RPMI8226 (cell line): ENCODE measurements around the gene FAXC.

ENCODE experiments used
- DNase-seq: peaks from one replicate; pipeline ENCODE4 v3.0.0-alpha.2; 2015

FAXC gene

DNA sequence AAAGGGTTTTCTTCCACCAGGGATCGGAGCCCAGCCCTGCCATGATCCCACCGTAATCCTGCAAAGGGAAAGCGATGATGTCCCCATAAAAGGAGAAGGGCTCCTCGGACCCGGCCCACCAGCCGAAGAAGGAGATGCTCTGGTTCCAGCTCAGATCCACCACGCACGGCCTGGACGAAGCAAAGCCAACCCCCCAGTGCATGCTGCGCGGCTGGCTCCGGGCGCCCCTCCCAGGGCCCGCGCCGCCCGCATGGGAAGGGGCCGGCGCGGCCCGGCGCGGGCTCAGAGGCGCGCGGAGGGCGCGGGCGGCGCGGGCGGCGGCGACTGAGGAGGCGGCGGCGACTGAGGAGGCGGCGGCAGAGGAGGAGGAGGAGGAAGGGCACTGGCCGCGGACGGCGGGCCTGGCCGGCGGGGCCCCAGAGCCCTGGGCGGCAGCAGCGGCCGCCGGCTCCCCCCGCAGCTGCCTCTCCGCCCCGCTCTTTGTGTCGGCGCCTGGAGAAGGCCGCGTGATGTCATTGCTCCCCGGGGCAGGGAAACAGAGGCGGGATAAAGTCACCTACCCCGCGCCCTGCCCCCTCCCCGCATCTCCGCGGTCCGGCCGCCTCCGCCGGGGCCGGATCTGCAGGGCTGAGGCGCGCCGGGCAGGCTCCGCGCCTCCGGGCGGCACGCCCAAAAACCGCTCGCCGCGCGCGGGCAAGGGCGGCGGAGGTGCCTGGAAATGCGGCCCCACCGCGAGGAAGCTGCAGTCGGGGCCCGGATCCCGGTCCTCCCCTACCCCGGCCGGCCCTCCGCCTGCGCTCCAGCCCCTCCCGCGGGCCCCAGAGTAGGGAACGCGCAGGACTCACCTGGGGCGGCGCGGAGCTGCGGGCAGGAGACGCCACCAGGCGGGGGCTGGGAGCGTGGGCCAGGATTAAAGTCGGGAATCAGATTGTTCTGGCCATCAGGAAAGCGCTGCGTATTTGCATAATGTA lies at the start of gene FAXC:
TSS of gene FAXC (minus strand) at position 504 of the 971 bp plus-strand sequence. CDS start at position 202, 302 bp downstream.
- peak; percentile 24 for DNase-seq

DNA sequence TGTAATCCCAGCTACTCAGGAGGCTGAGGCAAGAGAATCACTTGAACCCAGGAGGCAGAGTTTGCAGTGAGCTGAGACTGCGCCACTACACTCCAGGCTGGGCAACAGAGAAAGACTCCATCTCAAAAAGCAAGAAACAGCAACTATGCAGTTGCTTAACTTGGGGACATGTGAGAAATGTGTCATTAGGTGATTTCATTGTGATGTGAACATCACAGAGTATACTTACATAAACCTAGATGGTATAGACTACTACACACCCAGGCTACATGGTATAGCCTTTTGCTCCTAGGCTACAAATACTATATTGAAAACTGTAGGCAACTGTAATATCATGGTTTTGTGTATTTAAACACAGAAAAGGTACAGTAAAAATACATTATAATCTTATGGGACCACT lies 47.8 kb upstream of the FAXC start:
- no peak for DNase-seq

DNA sequence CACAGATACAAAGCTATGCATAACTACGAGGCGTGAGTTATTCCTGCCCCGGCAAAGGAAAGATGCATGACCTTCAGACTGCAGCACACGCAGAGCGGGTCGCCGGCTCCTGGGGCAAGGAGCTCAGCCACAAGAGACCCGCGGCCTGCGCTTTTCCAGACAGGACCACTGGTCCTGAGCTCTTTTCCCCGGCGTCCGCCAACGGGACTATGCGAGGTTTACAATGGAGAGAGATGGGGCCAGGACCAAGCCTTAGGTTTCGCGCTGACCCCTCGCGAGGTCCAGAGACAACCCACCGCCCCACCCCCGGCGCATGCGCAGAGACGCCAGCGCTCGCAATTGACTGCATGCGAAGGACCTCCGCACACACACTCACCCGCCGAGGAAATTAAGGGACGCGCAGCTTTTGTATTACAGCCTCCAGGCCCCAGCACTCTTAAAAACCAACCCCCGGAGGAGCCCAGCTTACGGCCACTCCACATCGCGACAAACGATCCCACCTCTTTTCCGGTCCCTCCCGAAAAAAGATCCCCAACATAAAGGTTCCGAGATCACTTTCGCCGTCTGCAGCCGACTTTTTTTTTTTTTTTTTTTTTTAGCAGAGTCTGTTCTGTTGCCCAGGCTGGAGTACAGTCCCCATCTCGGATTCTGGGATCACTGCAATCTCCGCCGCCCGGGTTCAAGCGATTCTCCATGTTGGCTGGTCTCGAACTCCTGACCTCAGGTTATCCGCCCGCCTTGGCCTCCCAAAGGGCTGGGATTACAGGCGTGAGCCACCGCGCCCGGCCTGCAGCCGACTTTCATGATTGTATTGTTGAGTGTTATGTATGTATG lies 44.4 kb upstream of the FAXC start, which contains the start of gene COQ3:
TSS of gene COQ3 (minus strand) at position 498 of the 834 bp plus-strand sequence. CDS start at position 482, 16 bp downstream.
- peak; percentile 61 for DNase-seq

DNA sequence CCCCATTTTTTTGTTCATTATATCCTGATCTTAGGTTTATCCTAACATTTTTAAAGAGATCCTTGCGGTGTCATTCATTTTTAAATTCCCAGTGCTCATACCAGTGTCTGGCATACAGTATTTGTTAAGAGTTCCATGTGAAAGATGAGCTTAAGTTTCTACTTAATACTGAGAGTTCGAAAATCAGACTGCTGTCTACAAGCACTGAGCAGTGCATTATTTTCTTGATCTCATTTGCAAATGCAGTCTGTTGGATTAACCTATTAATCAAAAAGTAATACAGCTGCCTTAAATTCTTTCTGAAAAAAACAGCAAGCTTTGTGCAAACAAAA lies 43.9 kb upstream of the FAXC start:
- no peak for DNase-seq

DNA sequence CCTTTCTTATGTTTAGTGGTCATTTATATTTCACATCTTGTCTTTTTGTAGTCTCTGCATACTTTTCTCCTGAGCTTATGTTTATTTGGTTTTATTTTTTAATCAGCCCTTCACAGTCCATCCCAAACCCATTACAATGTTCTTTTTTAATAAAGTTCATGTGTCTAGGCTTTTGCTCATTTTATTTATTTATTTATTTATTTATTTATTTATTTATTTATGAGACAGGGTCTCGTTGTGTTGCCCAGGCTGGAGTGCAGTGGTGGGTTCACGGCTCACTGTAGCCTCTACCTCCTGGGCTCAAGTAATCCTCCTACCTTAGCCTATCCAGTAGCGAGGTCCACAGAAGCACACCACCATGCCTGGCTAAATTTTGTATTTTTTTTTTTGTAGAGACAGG lies 41.4 kb upstream of the FAXC start:
- DNase-seq, result no peak

DNA sequence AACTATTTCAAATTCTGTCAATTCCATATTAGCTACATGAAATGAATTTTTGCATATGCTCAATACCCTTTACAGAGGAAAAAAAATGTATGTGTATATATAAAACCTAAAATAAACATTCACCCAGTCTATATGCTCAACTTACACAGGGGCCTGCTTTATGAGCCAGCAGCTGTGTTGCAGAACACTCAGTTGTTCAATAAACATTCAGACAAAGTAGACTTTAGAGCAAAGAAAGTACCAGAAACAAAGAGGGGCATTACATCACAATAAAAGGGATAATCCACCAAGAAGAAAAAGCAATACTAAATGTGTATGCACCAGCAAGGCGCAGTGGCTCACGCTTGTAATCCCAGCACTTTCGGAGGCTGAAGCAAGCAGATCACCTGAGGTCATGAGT lies 35.0 kb upstream of the FAXC start:
- no peak for DNase-seq

DNA sequence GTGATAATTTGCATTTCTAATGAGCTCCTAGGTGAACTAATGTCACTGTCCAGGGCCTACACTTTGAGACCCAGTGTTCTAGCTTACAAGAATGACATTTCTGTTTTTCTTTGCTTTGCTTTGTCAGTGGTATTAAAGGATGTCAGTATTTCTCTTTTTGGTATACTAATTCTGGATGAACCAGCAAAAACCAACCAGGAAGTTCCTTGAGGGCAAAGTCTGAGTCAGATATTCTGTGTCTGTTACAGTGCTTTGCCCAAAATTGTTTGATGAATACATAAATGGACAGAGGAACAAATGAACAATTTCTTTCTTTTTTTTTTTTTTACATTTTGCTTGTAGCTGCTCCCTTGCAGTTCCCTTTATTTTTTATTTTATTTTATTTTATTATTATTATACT lies 29.2 kb upstream of the FAXC start:
- no peak for DNase-seq

DNA sequence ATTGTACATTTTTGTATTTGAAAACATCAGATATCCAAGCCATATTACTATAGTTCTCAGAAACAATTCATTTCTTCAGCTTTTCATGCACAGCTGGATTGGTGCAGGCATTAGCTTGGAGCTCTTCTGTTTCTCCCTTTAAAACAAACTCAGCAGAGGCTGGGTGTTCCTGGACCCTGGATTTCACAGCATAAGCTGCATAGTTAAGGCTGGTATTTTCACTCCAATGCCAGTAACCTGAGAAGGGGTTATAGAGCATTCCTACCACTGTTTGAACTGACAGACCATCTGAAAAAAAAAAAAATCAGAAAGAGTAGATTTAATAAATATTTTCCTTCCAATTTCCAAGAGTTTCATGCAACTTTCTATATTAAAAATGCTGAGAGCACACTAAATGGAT lies 20.1 kb upstream of the FAXC start:
- DNase-seq, result no peak

DNA sequence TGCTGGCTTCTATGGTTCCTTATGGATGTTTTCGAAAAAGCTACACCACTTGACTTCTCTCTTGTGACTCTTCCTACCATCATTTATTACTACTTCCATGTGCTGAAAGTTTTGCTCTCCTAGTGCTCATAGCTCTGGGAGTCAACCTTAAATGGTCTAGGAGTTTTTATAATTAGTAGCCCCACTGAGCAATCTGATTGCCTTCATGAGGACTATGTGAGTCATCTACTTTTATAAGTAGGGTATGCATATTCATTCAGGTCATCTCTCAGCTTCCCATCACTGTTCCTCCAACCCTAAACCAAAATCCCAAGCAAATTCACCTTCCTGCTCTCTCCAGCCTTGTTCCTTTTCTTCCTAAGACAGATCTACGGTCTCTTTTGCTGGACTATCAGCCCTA lies 17.4 kb upstream of the FAXC start:
- DNase-seq, result no peak

DNA sequence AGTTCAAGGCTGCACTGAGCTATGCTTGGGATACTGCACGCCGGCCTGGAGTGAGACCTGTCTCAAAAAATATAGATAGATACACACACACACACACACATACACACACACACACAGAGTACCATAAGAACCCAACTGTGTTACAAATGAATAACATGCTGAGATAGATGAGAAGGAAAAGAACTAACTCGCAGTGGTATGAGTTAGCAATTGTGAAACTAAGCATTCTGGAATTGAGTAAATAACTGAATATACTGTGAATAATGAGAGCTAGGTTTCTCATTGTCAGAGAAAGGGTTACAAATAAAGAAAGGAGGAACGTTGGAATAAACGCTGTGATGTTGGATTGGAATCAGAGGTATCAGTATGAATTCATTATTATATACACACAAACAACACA lies 14.6 kb upstream of the FAXC start:
- no peak for DNase-seq

DNA sequence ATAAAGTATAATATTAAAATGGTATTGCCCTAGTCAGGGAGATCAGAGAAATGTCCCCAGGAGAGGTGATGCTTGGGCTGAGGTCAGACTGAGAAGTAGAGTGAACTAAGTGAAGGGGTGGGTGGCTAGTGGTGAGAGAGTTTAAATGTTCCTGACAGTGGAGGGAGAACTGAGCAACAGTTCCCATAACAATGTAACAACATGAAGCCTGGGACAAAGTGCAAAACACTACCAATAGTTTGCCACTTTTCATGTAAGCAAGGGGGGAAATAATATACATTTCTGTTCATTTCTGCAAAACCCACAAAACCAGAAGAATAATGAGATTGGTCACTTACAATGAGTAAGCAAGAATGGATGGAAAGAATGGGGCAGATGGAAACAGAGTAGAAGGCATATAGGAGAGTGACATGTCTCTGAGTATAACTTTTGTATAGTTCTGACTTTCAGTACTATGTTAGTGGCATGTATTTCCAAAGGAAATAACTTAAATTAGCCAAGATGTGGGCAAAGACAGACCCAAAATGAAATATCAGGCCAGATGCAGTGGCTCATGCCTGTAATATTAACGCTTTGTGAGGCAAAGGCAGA lies 13.3 kb upstream of the FAXC start:
- no peak for DNase-seq

DNA sequence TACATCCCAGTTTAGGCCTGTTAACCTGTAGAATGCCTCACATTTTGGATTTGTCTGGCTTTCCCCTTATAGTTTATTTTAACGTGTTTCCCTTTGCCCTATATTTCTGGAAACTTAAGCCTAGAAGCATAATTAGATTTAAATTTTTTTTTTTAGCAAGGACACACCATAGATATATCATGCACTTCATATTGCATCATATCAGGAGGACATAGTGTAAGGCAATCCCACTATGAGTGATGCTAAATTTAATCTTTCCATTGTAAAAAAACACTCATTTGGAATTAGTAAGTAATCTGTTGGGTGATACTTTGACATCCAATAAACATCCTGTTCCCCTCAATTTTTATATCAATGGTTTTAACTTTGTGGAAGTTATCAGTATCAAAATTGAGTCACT lies 10.3 kb upstream of the FAXC start:
- DNase-seq, result no peak

DNA sequence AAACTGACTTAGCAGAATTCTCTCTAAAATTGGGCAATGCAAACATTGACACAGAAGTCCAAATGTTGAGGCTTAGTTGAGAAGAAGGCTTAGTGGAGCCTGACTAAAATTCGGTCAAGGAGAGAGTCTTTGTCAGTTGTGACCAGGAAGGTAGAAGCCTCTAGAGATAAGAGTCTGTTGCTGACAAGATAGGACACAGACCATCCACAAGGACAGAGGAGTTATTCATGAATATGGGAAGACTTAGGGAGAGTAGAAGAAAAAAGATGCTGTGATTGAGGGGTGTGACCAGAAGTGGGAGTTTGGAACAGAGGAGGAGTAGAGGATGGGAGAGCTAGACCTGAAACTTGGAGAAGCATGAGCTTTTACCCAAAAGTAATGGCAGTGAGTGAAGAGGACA lies 7.2 kb upstream of the FAXC start:
- no peak for DNase-seq

DNA sequence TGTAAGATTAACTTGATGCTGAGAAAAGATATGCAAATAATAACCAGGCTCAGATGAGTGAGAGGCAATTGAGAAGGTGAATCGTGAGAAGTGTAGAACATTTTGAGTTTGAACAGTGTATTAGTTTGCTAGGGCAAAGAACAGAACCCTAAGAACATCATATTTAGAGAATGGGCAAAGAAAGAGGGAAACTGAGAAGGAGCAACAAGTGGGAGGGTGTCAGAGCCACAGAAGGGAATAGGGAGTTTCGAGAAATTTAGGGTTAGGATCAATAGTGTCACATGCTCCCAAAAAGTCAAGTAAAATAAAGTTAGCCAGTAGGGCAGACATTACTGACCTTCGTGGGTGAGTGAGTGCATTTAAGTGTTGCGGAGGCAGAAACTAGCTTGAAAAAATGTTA lies 5.5 kb upstream of the FAXC start:
- DNase-seq, result no peak

DNA sequence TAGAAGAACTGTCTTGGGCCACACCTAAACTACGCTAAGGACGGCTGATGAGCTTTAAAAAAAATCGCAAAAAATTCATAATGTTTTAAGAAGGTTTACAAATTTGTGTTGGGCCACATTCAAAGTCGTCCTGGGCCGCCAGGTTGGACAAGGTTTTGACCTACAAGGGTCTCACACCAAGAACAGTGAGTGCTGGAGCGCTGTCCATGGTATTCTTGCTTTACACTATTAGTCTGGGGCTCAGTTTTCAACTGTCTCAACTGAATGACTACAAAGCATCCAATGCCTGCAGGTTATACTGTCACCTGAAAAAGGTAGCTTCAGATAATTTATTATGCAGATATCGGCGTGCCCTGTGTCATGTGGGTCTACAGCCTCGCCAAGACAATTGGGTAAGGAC lies 3.7 kb upstream of the FAXC start:
- peak; percentile 5 for DNase-seq

DNA sequence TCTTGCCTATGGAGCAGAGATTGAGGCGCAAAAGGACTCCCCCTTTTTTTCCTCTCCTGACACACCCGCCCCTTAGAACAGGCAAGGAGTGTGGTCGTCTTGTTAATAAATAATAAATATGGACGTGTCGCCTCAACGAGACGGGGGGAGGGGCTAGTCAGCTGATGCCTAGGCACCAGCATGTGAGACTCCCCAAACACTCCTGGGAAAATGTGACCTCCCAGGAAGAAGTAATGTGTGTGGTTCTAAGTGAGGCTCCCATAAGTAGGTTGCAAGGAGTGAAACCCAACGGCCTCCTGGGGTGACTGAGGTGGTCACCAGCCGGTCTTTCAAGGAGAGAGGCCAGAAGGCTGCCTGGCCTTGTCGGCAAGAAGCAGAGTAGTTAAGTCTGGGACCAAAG lies 1.1 kb upstream of the FAXC start:
- no peak for DNase-seq

DNA sequence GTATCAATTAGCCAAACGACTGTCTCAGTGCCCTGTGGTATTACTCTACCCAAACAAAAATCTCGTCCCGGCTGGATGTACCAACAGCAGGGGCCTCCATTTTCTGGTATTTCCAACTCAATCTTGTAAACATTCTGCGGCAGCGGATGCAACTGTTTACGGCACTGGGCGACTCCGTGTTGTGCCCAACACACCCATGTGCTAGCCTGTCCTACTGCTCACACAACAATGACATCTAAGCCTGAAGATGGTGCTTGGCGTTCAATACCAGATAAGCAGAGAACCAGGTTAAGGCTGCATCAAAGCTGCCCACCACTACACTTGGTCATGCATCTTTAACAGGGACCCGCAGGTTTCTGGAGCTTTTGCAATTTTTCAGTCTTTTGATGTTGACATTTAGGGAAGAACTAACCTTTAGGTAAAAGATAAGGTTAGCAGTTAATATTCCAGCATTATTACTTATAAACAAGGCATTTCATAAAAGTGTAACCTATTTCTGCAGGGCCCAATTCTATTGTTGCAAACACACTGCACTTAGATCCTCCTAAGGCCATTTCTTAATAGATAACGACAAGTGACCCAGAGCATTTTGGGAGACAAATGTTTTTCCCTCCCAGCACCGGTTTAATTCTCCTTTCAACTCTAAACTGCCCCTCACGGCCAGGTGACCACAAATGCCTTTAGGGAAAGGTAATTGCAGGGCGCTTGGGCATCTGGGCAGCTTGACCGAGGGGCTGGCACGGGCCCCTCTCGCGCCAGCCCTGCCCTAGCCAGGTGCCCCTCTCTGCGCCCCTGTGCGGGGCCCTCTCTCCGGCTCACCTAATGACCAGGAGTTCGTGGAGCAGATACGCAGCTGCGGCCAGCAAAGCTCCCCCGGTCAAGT lies 945 bp downstream of the FAXC start:
- no peak for DNase-seq

DNA sequence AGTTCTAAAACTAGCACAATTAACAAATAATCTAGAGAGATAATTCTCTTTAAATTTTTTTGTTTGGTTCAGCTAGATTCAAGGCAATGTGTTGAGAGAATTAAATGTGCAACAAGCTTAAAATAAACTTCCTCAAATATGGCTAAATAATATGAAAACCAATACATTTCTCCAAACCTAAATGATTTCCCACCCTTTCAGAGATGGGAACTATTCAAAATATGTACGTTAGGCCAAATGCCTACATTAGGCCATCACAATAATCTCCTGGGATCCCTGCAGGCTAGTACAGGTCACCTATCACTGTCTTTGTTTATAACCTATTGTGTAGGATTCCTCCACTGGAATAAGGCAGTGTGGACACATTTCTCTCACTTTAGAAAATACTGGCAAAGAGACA lies 1.7 kb downstream of the FAXC start:
- DNase-seq, result no peak

DNA sequence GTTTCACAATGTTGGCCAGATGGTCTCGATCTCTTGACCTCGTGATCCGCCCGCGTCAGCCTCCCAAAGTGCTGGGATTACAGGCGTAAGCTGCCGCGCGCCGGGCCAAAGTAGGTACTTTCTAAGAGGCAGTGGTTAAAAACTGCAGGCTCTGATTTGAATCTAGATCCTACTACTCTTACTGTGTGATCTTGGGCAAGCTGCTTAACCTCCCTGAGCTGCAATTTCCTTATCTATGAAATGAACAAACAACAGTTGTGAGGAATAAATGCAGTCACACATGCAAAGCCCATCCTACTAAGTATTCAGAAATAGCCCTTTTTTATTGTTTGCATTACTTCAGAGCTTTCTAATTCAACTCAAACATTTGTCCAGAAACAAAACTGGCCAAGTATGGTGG lies 2.9 kb downstream of the FAXC start:
- DNase-seq, result no peak

DNA sequence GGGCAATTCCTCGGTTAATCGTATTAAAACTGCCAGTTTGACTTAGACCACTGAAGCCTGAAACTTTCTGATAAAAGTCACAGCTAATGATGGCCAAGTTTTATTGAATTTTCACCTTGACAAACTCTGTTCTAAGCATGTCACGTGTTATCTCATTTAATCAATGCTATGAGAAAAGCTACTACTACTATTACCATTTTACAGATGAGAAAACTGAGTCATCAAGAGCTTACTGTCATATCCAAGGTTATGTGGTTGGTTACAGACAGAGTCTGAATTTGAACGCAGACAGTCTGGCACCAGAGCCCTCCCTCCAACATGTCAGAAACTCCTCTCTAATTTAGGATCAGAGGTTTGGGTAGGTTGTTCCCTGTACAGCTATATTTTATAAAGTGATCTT lies 4.3 kb downstream of the FAXC start:
- DNase-seq, result no peak

DNA sequence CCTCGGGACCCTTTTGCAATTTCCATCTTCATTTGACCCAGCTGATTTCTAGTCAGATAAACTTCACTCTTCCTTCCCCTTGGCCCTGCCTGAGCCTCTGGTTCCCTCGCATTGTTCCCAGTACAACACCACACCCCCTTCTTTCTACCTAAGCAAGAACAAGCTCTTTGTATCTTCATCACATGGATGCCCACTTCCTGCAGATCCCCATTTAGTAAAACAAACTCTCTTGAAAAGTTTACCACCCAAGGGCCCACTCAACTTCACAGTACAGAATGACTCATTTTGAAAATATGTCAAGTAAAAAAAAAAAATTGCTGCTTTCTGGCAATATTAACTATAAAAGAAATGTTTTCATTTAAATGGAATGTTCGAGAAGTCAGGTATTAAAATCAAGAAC lies 5.2 kb downstream of the FAXC start:
- DNase-seq, result no peak

DNA sequence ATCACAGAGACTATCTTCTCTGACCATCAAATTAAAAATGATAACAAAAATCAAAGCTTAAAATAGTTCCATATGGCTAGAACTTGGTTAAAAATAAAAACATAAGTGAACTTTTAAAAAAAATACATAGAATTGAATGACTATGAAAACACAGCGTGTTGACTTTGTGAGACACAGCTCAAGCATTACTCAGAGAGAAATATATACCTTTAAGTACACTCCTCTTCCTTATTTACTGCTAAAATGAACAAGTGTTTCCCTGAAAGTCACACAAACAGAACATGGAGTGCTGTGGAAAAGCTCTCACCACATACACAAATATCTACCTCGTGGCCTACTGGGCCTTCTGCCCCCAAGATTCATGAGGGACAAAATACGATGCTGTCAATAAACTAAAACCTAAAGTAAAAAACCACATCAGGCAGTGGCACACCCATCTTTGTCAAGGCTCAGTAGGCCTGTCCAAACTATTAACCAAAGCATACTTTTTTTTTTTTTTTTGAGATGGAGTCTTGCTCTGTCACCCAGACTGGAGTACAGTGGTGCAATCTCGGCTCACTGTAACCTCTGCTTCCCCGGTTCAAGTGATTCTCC lies 7.5 kb downstream of the FAXC start:
- DNase-seq, result no peak
